Activated CD8-positive, alpha-beta memory T cell treated with anti-CD3 and anti-CD28 coated beads for 24 hours (primary cell): ENCODE data around the gene IL25.
"Not testable (repeated sequence)": the region's sequence is repeated elsewhere in the genome, so short reads cannot be mapped to it uniquely, and the experiment has no call there.

ENCODE experiments used
- DNase-seq: peaks from one replicate; pipeline ENCODE4 v3.0.0-alpha.2; 2020

The IL25 gene

DNA sequence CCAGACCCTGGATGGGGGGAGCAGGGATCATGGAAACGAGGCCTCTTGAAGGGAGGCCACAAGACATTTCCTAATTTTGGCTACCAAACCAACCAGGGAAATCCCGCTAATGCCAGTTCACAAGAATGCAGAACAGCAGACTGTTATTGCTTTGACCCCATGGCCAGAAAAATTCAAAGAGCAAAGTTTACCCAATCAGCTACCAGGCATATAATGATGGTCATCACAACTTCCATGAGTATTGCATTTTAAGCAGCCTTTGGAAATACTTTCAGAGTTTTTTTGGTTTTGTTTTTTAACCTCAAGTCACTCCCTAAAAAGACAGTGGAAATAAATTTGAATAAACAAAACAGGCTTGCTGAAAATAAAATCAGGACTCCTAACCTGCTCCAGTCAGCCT lies at the start of gene IL25:
TSS of gene IL25 (plus strand) at position 301 of the 400 bp plus-strand sequence.
- no peak for DNase-seq

DNA sequence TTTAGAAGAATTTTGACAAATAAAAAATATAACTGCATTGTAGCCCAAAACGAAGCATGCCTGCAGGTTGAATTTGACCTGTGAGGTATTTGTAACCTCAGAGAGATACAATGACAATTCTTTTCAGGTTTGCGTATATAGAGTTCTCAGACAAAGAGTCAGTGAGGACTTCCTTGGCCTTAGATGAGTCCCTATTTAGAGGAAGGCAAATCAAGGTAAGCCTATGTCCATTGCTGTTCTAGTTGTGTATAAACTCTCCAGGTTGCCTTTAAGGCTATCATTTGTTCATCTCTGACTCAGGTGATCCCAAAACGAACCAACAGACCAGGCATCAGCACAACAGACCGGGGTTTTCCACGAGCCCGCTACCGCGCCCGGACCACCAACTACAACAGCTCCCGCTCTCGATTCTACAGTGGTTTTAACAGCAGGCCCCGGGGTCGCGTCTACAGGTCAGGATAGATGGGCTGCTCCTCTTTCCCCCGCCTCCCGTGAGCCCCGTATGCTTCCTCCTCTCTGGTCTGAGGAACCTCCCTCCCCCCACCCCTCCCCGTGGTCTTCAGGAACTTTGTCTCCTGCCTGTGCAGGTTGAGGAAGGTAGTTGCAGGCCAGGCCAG lies 48.7 kb upstream of the IL25 start:
- no peak for DNase-seq

DNA sequence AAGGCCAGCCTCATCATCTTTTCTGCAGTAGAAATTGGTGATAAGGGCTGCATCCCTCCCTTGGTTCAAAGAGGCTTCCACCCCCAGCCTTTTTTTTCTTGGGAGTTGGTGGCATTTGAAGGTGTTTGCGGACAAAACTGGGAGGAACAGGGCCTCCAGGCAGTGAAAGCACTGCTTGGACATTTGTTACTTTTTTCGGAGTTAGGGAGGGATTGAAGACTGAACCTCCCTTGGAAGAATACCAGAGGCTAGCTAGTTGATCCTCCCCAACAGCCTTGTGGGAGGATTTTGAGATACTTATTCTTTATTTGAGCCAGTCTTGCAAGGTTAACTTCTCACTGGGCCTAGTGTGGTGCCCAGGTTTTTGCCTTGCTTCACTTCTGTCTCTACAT lies 48.2 kb upstream of the IL25 start:
- DNase-seq = no peak

DNA sequence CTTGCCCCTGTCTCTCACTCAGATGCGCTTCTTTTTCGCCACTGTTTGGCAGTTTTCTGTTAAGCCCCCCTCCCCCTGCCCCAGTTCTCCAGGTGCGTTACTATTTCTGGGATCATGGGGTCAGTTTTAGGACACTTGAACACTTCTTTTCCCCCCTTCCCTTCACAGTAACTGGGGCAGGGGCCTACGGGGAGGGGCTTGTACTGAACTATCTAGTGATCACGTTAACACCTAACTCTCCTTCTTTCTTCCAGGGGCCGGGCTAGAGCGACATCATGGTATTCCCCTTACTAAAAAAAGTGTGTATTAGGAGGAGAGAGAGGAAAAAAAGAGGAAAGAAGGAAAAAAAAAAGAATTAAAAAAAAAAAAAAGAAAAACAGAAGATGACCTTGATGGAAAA lies 47.6 kb upstream of the IL25 start:
- DNase-seq = no peak

DNA sequence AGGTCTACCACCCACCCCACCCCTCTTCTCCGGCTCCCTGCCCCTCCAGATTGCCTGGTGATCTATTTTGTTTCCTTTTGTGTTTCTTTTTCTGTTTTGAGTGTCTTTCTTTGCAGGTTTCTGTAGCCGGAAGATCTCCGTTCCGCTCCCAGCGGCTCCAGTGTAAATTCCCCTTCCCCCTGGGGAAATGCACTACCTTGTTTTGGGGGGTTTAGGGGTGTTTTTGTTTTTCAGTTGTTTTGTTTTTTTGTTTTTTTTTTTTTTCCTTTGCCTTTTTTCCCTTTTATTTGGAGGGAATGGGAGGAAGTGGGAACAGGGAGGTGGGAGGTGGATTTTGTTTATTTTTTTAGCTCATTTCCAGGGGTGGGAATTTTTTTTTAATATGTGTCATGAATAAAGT lies 46.9 kb upstream of the IL25 start:
- DNase-seq = not testable (repeated sequence)

DNA sequence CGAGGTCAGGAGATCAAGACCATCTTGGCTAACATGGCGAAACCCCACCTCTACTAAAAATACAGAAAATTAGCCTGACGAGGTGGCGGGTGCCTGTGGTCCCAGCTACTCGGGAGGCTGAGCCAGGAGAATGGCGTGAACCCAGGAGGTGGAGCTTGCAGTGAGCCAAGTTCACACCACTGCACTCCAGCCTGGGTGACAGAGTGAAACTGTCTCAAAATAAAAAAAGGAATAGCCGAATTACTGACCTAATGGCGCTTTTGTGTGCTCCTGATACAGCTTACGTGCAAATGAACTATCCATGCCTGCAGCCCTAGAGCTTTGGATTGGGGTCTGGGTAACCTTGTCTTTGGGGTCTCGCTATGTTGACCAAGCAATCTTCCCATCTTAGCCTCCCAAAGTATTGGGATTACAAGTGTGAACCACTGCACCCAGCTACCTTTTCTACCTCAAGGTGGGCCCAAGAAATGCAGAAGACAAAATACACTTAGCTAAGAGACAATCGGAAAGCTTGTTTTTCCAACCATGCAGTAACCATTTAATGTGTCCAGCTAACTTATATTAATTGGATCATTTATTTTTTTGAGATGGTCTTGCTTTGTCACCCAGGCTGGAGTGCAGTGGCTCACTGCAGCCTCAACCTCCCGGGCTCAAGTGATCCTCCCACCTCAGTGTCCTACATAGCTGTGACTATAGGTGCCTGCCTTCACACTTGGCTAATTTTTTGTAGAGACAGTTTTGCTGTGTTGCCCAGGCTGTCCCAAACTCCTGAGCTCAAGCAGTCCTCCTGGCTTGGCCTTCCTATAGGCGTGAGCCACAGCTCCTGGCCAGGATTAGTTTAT lies 45.9 kb upstream of the IL25 start:
- peak; percentile 57 for DNase-seq

DNA sequence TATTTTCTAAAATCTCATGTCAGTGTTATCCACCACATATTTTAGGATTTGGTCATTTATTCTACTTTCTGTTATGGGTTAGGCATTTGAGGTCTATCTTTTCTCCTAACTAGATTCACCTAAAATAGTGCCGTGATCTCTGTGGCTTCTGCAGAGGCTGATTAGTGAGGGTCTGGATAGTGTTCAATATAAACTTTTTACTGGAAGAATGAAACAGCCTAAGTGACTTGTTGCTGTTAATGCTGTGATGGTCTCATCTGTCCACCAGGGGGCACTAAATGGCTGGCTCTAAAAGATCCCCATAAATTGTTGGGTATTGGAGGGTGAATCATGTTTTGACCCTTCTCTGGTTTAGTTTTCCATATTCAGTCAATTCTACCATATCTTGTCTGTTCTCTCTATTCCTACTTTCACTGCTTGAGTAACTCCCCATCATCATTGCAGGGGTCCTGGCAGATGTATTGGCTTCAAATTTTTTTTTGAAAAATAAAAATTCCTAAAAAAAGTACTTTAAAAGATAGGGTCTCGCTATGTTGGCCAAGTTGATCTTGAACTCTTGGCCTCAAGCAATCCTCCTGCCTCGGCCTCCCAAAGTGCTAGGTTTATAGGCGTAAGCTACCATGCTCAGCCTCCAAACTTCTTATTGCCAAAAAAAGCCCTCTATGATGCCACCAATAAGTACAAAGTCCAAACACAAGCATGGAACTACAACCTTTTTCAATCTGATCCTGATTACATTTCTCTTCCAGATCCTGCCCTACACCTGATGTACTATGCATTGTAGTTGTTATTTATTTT lies 44.5 kb upstream of the IL25 start:
- peak; percentile 71 for DNase-seq

DNA sequence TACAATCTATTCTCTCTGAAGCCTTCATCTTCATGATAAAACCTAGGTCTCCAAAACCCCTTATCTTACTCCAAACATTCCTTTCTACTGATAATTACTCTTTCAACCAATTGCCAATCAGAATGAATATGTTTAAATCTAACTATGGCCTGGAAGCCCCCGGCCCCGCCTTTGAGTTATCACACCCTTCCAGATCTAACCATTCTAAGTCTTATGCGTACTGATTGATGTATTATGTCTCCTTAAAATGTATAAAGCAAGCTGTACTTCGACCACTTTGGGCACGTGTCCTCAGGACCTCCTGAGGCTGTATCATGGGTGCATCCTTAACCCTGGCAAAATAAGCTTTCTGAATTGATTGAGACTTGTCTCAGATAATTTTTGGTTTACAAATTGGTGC lies 37.0 kb upstream of the IL25 start:
- DNase-seq = no peak

DNA sequence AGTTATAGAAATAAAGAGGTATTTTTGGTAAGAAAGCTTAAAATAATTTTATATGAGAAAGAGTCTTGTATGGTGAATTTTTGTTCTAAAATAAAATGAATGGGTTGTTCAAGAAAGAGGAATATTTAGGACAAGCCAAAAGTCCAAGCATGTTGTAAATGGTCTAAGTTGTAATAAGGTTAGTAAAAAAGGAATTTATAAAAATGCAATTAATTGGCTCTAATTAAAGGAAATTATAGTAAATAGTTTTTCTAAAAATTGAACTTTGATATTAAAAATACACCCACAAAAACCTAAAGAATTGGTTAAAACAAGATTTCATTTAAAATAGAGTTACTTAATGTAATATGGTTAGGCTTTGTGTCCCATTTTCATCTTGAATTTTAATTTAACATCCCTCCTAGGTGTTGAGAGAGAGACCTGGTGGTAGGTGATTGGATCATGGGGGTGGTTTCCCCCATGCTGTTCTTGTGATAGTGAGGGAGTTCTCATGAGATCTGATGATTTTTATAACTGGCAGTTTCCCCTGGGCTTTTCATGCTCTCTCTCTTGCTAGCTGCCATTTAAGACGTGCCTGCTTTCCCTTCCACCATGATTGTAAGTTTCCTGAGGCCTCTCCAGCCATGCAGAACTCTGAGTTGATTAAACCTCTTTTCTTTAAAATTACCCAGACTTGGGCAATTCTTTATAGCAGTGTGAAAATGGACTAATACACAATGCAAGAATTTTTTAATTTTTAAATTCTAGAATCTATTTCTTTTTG lies 32.9 kb upstream of the IL25 start:
- DNase-seq = no peak

DNA sequence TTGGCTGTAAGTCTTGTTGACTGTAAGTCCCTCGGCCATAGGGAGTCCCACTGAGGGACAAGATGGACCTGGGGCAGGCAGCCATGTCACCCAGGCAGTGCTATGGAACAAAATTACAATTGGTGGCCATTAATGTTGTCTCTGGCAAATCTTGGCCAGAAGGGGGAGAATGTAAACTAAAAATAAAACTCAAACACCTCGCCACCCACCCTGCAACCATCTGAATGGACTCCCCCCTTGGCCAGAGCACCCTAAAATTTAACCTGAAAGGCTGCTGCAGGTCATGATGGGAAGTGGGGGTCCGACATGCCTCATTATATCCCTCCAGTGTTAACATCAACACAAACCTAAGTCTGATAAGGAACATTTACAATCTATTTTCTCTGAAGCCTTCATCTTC lies 28.1 kb upstream of the IL25 start:
- no peak for DNase-seq

DNA sequence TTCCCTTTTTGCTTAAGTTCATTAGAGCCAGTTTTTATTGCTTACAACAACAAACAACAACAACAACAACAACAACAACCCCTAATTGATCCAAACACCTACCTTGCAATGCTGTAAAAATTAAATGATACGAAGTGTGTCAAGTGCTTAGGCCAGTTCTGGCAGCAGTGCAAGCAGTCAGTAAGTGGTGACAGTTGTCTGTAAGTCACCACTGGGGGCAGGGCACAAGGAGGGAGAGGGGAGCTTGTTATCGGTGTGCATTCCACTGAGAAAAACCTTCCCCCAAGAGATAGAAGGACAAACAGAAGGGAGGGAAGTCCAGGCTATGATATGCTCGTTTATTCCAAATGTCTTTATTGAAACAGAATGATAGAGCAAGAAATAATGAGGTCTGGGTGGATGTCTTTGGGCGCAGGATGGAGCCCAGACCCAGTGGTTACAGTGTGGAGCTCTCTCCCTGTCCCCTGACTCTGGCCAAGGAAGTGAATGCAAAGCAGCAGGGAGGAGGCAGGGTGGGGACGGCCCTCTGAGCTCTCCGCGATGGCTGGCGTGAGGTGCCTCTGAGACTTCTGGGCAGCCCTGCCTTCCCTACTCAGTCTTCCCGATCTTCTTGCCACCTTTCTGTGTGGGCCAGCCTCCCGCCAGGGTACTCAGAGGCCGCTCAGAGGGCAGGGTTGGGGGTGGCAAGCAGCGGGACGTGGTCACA lies 26.5 kb upstream of the IL25 start:
- DNase-seq = no peak

DNA sequence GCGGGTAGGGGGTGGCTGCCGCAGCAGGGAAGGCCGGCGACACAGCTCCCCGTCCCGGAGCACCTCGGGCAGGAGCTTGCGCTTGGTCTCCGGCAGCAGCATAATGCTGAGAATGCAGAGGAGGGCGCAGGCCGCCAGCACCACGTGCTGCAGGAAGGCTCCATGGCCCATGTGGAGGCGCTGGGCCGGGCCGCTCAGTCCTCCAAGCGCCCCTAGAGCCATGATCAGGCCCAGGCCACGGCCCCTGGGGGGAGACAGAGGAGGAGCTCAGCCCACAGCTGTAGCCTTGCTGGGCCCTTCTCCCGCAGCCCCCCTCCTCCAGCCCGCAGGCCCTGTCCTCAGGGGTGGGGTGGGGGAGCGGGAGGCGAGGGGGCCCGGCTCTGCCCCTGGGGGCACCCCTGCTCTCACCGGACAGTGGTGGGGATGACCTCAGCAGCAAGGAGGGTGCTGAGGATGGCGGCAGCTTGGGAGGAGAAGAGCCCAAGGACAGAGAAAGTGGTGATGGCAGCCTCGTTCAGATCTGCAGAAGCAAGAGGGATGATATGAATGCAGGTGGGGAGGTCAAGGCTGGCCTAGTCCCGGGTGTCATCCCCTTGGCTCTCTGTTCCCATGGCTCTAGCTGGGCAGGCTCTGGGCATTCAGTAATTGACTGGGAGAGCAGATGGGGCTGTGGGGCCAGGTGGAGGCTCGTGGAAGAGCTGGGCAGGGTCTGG lies 25.8 kb upstream of the IL25 start:
- DNase-seq = no peak

DNA sequence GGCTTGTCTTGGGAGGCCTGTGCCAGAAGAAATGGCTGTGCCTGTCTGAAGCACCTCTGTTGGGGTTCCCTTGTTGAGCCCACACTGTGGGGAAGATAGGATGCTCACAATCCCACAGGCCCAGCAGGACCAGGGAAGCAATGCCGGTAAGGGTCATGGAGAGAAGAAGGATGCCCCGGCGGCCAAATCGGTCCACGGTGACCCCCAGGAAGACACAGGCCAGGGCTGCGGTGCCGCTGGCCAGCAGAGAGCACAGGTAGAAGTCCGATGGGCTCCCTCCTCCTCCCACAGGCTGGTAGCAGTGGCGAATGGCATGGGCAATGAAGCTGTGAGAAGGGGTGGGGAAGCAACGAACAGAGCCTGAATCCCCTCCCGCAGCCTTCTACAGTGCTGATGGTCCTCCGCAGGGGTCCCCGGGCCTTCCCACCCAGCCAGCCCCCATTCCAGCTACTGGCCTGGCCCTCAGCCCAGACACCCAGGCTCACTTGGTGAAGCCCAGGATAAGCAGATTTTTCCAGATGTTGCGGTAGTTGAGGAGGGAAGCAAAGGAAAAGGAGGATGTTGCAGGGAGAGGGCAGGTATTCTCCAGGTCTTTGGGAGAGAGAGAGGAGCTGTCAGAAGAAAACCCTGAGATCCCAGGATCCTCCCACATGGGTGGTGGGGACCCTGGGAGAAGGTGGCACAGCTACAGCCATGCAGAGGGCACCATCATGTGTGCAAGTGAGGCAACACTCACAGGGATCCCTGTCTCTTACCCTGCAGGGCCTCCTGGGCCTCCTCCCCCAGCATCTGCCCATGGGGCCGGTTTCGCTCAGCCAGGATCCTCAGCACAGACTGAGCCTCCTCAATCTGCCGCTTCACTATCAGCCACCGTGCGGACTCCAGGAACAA lies 25.0 kb upstream of the IL25 start:
- no peak for DNase-seq

DNA sequence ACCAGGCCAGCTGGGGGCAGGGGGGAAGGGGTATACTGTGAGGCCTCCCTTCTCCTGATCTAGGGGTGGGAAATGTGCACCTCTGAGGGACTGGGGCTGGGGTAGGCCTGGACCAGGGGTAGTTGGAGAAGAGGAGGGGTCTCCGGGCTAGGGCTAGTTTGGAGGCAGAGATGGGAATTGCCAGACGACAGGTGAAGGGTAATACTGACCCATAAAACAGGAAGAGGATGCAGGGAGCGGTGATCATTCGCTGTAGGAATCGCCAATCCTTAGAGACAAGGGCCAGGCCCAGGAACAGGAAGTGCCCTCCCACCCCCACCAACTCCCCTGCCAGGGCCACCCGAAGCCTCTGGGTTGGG lies 24.3 kb upstream of the IL25 start:
- no peak for DNase-seq

DNA sequence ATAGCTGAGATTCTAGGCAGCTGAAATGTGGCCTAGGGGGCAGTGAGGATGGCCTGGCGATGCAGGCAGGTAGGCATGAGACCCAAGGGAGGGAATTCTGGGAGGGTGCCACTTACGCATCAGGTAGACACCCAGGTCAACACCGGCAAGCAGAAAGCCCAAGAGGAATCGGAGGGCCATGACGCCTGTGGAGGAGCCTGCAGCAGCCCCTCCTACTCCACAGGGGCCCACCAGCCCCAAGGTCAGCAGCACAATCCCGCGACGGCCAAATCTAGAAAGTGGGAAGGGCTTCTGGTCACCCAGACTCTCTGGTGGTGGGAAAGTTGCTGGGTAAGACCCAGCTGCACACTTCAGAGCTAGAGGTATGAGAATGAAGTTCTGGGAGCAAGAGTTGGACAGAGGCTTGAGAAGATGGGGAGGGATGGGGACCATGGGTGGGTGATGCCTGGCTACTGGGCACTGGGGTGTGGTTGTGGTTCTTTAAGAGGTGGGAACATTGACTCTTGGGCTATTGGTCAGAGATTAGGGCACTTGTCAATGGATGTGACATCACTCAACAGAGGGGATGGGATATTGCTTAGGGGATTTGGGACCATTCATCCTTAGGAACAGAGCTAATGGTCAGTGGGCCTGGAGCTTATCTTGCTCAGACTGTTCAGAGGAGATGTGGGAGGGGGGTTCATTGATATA lies 23.3 kb upstream of the IL25 start:
- no peak for DNase-seq

DNA sequence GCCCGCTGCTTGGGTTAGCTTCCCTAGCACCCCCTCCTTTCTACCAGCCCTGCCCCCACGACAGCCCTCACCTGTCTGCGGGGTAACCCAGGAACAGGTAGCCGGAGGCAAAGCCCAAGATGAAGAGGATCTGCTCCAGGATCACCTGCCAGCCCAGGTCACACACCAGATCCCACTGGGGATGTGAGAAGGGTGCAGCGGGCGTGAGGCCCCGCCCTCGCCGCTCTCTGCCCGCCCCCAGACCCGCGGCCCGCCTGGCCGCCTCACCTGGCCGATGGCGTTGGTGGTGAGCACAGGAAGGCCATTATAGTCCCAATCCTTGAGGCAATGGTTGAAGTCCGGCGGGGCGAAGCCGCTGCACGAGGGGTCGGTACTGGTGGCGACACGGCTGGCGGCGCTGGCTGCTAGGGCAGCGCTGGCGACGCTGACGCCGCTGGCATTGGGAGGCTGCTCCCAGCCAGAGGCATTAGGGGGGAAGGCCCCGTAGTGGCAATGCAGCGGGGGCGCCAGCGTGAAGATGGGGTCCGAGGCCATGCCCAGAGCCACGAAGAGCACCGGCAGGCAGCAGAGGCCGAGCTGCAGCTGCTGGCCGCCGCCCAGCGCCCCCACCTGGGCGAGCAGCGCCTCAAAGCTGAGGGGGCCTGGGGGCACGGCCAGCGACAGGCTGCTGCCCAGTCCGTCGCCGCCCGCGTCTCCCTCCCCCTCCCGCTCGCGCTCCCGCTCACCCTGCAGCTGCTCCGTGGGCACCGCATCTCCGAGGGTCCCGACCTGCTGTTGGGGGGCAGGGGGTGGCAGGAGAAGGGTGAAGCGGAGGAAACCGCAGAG lies 20.7 kb upstream of the IL25 start:
- peak; percentile 61 for DNase-seq

DNA sequence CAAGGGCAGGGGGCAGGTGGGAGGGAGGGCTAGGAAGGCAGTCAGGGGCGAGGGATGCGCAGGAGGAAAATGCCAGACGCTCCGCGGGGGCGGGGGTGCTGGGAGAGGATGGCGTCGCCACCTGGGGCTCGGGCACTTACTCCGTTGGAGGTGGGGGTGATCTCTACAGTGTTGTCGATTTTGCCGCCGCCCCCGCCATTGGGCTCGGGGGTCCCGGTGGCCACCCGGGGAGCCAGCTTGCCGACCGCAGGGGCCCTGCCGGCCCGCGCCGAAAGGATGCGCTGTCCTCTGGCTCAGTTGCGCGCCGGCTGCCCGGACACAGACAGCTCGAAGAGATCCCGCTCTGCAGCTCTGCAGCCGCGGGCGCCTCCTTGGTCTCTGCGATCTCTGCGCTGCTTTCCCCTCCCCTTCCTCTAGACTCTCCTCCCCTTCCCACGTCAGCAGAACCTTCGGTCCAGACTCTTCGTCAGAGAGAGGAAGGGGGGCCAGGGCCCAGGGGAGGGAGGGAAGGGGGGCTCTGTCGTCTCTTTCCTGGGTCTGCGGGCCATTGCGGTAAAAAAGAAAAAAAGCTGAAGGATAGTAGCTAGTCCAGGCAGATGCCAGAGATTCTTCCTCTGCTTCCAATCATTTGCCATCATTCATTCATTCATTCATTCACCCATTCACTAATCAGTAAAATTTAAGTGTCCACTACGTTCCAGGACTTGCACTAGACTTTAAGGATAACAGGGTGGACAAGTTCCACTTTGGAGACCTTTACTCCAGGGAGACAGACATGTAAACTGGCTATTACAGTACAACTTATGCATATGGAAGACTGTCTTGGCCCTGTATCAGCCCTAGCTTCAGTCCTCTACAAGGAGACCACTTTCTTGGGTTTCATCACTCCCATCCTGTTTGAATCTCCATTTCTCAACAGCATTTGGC lies 19.8 kb upstream of the IL25 start, which contains the start of gene SLC22A17:
TSS of gene SLC22A17 (minus strand) at position 382 of the 927 bp plus-strand sequence.
- DNase-seq = peak; percentile 79

DNA sequence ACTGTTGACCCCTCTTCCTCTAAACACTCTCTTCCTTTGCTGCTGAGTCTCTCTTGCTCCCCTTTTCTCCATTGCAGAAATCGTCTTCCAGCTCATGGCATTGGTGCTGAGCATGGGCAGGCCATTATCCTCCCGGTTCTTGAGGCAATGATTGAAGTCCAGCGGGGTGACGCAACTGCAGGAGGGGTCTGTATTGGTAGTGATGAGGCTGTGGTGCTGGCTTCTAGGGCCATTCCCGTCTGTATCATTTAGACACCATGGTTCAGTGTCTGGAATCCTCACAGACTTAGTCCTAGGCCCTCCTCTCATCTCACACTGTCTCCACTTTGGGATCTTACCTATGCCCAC lies 19.2 kb upstream of the IL25 start:
- no peak for DNase-seq
